PC-9 (cell line): ENCODE measurements around the gene IMP4. TPM values are rescaled to one million over a fixed set of nuclear protein-coding genes. Genes with fewer than 3 reads are reported as not detected.

Source experiments
- BruUV-seq: library from RNA; stranded (reverse); fragments of 400-500 nt; replicated peaks from 2 replicates; lab custom pipeline; 2021; lab: Mats Ljungman, UMichigan
- CTCF ChIA-PET: fragments of 300-600 bp; sonication (Branson Sonifier 250); formaldehyde crosslinking; loops from one replicate; lab custom pipeline; 2022; ENCODE audit warnings: antibody characterized with exemption; lab: Charles Lee
- POLR2A ChIA-PET: fragments of 300-600 bp; sonication (Branson Sonifier 250); formaldehyde crosslinking; loops from one replicate; lab custom pipeline; 2022; ENCODE audit warnings: antibody characterized with exemption; ENCODE audit not compliant: unreplicated experiment; lab: Charles Lee
- DNase-seq, 2 experiments: peaks; one replicate each; pipeline versions ENCODE4 v3.0.0 to v3.0.0-alpha.2; 2015 to 2022; ENCODE audit warnings: mixed read lengths in 1 of 2
- H2AFZ ChIP-seq: fragments of 200-600 bp; sonication (generic); 2 replicates; pipeline ENCODE4 v1.8.1; 2017; ENCODE audit warnings: antibody characterized with exemption
- H3F3A ChIP-seq: fragments of 200-600 bp; sonication (generic); 2 replicates; pipeline ENCODE4 v1.8.1; 2017; ENCODE audit warnings: antibody characterized with exemption, mild to moderate bottlenecking, low read depth; ENCODE audit not compliant: insufficient read depth
- H3K27ac ChIP-seq: fragments of 200-600 bp; sonication (generic); 2 replicates; pipeline ENCODE4 v1.6.1; 2016; ENCODE audit warnings: mixed run types
- H3K27me3 ChIP-seq: fragments of 200-600 bp; sonication (generic); 2 replicates; pipeline ENCODE4 v1.6.1; 2016; ENCODE audit warnings: low read depth, mixed run types; ENCODE audit not compliant: insufficient read depth
- H3K36me3 ChIP-seq: fragments of 200-600 bp; sonication (generic); 2 replicates; pipeline ENCODE4 v1.6.1; 2016; ENCODE audit warnings: low read depth, mixed run types
- H3K4me1 ChIP-seq: fragments of 200-600 bp; sonication (generic); replicated peaks from 2 replicates; pipeline ENCODE4 v1.6.1; 2016; ENCODE audit warnings: mixed run types; ENCODE audit not compliant: insufficient read depth
- H3K4me2 ChIP-seq: fragments of 200-600 bp; sonication (generic); 2 replicates; pipeline ENCODE4 v1.6.1; 2017; ENCODE audit warnings: mixed run types
- H3K4me3 ChIP-seq: fragments of 200-600 bp; sonication (generic); 2 replicates; pipeline ENCODE4 v1.6.1; 2016; ENCODE audit warnings: mixed run types
- H3K79me2 ChIP-seq: fragments of 200-600 bp; sonication (generic); 2 replicates; pipeline ENCODE4 v1.6.1; 2017; ENCODE audit warnings: low read depth, mixed run types
- H3K9me2 ChIP-seq: fragments of 200-600 bp; sonication (generic); 2 replicates; pipeline ENCODE4 v1.8.1; 2017; ENCODE audit warnings: mild to moderate bottlenecking; ENCODE audit not compliant: insufficient read depth
- H3K9me3 ChIP-seq: fragments of 200-600 bp; sonication (generic); 2 replicates; pipeline ENCODE4 v1.8.1; 2016; ENCODE audit warnings: low read depth; ENCODE audit not compliant: insufficient read depth
- H4K20me1 ChIP-seq: fragments of 200-600 bp; sonication (generic); 2 replicates; pipeline ENCODE4 v1.8.1; 2017; ENCODE audit not compliant: insufficient read depth
- CTCF ChIP-seq: fragments of 200-600 bp; sonication (generic); conservative IDR thresholded peaks from 2 replicates; pipeline ENCODE4 v1.6.1; 2017; ENCODE audit warnings: mixed run types, antibody characterized with exemption, mild to moderate bottlenecking, moderate library complexity
- EZH2 ChIP-seq: fragments of 200-600 bp; sonication (generic); IDR thresholded peaks from 2 replicates; pipeline ENCODE4 v1.8.0; 2017; ENCODE audit warnings: antibody characterized with exemption, low read depth
- intact Hi-C: fragments of 100-400 bp; cut with micrococcal nuclease; formaldehyde crosslinking; loops from one replicate; pipeline ENCODE4 v1.10.0; 2022; ENCODE audit not compliant: unreplicated experiment
- total RNA-seq: library from RNA; stranded (reverse); gene quantifications from 2 replicates; pipeline ENCODE4 v1.2.3, GENCODE V29; 2021

Gene IMP4
- total RNA-seq, 1 experiment from 2014 or later = 76.8 TPM

- Histone ChIP-seq H3K4me2 (no peak overlapping the region), H3K4me1 (no peaks in the 10 kb centered on the region), H2AFZ (no peak overlapping the region), H3K9me3 (no peaks in the 10 kb centered on the region), H3K27me3 (peaks cover 82% of the 10 kb centered on the region), H3K79me2 (no peaks in the 10 kb centered on the region), H3K27ac (no peak overlapping the region), H3K9me2 (no peaks in the 10 kb centered on the region), H3K4me3 (no peak overlapping the region), H4K20me1 (no peaks in the 10 kb centered on the region), H3K36me3 (no peaks in the 10 kb centered on the region), H3F3A (no peaks in the 10 kb centered on the region)
- ChIA-PET POLR2A (no interaction called here), CTCF (no interaction called here)
- intact Hi-C loops = no loop called here
- TF ChIP-seq EZH2 = no peak
- no peak for TF ChIP-seq CTCF
- no TSS peak for BruUV-seq
- no peak for DNase-seq
Measured at GRCh38 chr2:130313812-130314334, 28.8 kb upstream of the IMP4 start.

- H3K4me2 ChIP-seq = no peak overlapping the region
- TF ChIP-seq EZH2 (no peak), CTCF (no peak)
Measured at GRCh38 chr2:130314377-130314776, 28.3 kb upstream of the IMP4 start.

GRCh38 chr2:130316596-130316995 lies 26.1 kb upstream of the IMP4 start:
- no peak overlapping the region for H3K27ac ChIP-seq
- H3K4me2 ChIP-seq = no peak overlapping the region
- no peaks in the 10 kb centered on the region for H3K79me2 ChIP-seq
- peaks cover 64% of the 10 kb centered on the region for H3K27me3 ChIP-seq
- H3F3A ChIP-seq = no peaks in the 10 kb centered on the region
- no peak overlapping the region for H2AFZ ChIP-seq
- no peaks in the 10 kb centered on the region for H3K36me3 ChIP-seq
- CTCF ChIA-PET = no interaction called here
- POLR2A ChIA-PET = interaction anchor here (0.6 kb wide), 1 partner anchor 14 kb away, joined by 4 read pairs; no protein-coding TSS in a partner anchor
- BruUV-seq = no TSS peak
- H4K20me1 ChIP-seq = no peaks in the 10 kb centered on the region
- no peaks in the 10 kb centered on the region for H3K9me2 ChIP-seq
- TF ChIP-seq EZH2 (no peak), CTCF (no peak)
- intact Hi-C loops = no loop called here
- H3K4me3 ChIP-seq = no peak overlapping the region
- no peaks in the 10 kb centered on the region for H3K4me1 ChIP-seq
- DNase-seq = no peak
- no peaks in the 10 kb centered on the region for H3K9me3 ChIP-seq

More at GRCh38 chr2:130314377-130314776, 28.3 kb upstream of the IMP4 start:
- Histone ChIP-seq H3K4me3 (no peak overlapping the region), H3K27me3 (peaks cover 77% of the 10 kb centered on the region), H3K4me1 (no peaks in the 10 kb centered on the region), H3K9me3 (no peaks in the 10 kb centered on the region), H3F3A (no peaks in the 10 kb centered on the region), H3K27ac (no peak overlapping the region), H3K36me3 (no peaks in the 10 kb centered on the region), H2AFZ (no peak overlapping the region), H3K9me2 (no peaks in the 10 kb centered on the region), H4K20me1 (no peaks in the 10 kb centered on the region), H3K79me2 (no peaks in the 10 kb centered on the region)
- no TSS peak for BruUV-seq
- ChIA-PET CTCF (no interaction called here), POLR2A (no interaction called here)
- no peak for DNase-seq
- intact Hi-C loops = no loop called here
